GM12878 (cell line): ENCODE data around the gene TTC9B.

Source experiments
- CBX5 ChIP-seq: sonication (generic); IDR thresholded peaks from 2 replicates; pipeline ENCODE4 v1.6.1; 2016; ENCODE audit warnings: low read depth, moderate library complexity, mild to moderate bottlenecking, inconsistent platforms
- CHD1 ChIP-seq: IDR thresholded peaks from 2 replicates; pipeline ENCODE4 v1.6.1; 2012; ENCODE audit warnings: low read depth, low read length, improper control_type of control experiment
- EP300 ChIP-seq, 2 experiments: fragments of 150-350 bp in 1 of 2; IDR thresholded peaks; 2 replicates each; pipeline ENCODE4 v1.6.1; 2011 to 2012; ENCODE audit warnings: low read depth in 2 of 2, low read length in 2 of 2, borderline replicate concordance in 1 of 2, improper control_type of control experiment in 1 of 2, inconsistent platforms in 1 of 2; ENCODE audit not compliant: control insufficient read depth in 1 of 2
- HCFC1 ChIP-seq: fragments of 150-350 bp; IDR thresholded peaks from 2 replicates; pipeline ENCODE4 v1.6.1; 2014; ENCODE audit warnings: low read length
- TCF3 ChIP-seq: IDR thresholded peaks from 2 replicates; pipeline ENCODE4 v1.6.1; 2012; ENCODE audit warnings: low read depth, mild to moderate bottlenecking, low read length, borderline replicate concordance; ENCODE audit not compliant: insufficient read depth
- YY1 ChIP-seq: IDR thresholded peaks from 2 replicates; pipeline ENCODE4 v1.6.1; 2011; ENCODE audit warnings: low read depth, mild to moderate bottlenecking, low read length
- ZNF274 ChIP-seq: IDR thresholded peaks from one replicate; pipeline ENCODE4 v1.8.0; 2011; ENCODE audit not compliant: insufficient read length, insufficient read depth
- ZSCAN29 ChIP-seq: fragments of 450-650 bp; IDR thresholded peaks from 2 replicates; pipeline ENCODE4 v1.6.1; 2017; ENCODE audit warnings: mild to moderate bottlenecking, moderate library complexity
- TF ChIP-seq, protein P1 (sequence below): IDR thresholded peaks from 2 replicates; pipeline ENCODE4 v1.6.1; 2012; ENCODE audit warnings: low read depth, low read length, improper control_type of control experiment
- TF ChIP-seq, protein P2 (sequence below), 3 experiments: IDR thresholded peaks in 2 of 3; conservative IDR thresholded peaks in 1 of 3; 2 replicates each; pipeline ENCODE4 v1.5.1; 2011; ENCODE audit warnings: low read depth in 3 of 3, low read length in 3 of 3, mild to moderate bottlenecking in 3 of 3, control low read depth in 2 of 3, moderate library complexity in 2 of 3, inconsistent platforms in 1 of 3, mixed read lengths in 1 of 3; ENCODE audit not compliant: control insufficient read depth in 2 of 3, insufficient read depth in 1 of 3; ENCODE audit errors: extremely low read depth in 1 of 3

DNA sequence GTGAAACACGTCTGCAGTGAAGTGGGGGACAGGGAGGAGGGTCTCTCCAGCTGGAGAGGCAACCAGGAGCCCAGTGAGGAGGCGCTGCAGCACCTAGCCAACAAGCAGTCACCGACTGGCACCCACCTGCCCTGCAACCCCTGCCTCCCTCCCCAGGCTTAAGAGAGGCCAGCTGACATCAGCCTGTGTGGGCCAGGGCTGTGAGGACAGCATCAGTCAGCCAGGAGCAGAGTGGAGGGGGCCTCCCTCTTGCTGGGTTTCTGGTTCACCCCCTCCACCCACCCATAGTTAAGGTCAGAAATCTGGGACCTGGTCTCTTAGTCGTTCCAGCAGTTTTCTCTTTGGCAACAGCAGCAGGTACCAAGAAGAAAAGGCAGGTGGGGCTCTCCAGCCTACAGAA is 33.8 kb upstream of the TTC9B start:
- TF ChIP-seq, protein P1, sequence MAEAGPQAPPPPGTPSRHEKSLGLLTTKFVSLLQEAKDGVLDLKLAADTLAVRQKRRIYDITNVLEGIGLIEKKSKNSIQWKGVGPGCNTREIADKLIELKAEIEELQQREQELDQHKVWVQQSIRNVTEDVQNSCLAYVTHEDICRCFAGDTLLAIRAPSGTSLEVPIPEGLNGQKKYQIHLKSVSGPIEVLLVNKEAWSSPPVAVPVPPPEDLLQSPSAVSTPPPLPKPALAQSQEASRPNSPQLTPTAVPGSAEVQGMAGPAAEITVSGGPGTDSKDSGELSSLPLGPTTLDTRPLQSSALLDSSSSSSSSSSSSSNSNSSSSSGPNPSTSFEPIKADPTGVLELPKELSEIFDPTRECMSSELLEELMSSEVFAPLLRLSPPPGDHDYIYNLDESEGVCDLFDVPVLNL = no peak
- TF ChIP-seq HCFC1 (no peak), ZNF274 (no peak), YY1 (no peak), CHD1 (no peak), ZSCAN29 (no peak), TCF3 (no peak), EP300 (IDR thresholded peaks at IDR 0.05; ENCODE audit: borderline replicate concordance in 1 of 2, control insufficient read depth in 1 of 2, low read depth in 2 of 2, low read length in 2 of 2) (no peak), CBX5 (no peak)
- TF ChIP-seq, protein P2, sequence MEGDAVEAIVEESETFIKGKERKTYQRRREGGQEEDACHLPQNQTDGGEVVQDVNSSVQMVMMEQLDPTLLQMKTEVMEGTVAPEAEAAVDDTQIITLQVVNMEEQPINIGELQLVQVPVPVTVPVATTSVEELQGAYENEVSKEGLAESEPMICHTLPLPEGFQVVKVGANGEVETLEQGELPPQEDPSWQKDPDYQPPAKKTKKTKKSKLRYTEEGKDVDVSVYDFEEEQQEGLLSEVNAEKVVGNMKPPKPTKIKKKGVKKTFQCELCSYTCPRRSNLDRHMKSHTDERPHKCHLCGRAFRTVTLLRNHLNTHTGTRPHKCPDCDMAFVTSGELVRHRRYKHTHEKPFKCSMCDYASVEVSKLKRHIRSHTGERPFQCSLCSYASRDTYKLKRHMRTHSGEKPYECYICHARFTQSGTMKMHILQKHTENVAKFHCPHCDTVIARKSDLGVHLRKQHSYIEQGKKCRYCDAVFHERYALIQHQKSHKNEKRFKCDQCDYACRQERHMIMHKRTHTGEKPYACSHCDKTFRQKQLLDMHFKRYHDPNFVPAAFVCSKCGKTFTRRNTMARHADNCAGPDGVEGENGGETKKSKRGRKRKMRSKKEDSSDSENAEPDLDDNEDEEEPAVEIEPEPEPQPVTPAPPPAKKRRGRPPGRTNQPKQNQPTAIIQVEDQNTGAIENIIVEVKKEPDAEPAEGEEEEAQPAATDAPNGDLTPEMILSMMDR (IDR thresholded peaks at IDR 0.05 in 2 of 3, conservative IDR thresholded peaks at IDR 0.05 in 1 of 3; ENCODE audit: control insufficient read depth in 2 of 3, extremely low read depth in 1 of 3, insufficient read depth in 1 of 3, low read depth in 3 of 3, low read length in 3 of 3) = no peak
